Liver (tissue), 9 donors: Measurements from ENCODE around the gene HOXB3. TPM values are rescaled to one million over a fixed set of nuclear protein-coding genes. Genes with fewer than 3 reads are reported as not detected.
A peak's percentile ranks its signal among the peaks of the same experiment; 100 is the strongest.

Experiments used
- DNase-seq: peaks from one replicate; pipeline ENCODE4 v3.0.0-alpha.2; 2017; ENCODE audit warnings: low spot score
- H3K27ac ChIP-seq, 2 donors: one replicate each; pipeline ENCODE4 v1.7.0; 2013; ENCODE audit warnings: inconsistent platforms in 2 of 2, low read length in 2 of 2, control low read depth in 1 of 2, low read depth in 1 of 2, mild to moderate bottlenecking in 1 of 2
- H3K27me3 ChIP-seq, 4 donors: one replicate each; pipeline versions ENCODE4 v1.6.1 to v1.7.0; 2013; ENCODE audit warnings: low read length in 3 of 4, inconsistent platforms in 1 of 4, mild to moderate bottlenecking in 1 of 4, moderate library complexity in 1 of 4; ENCODE audit not compliant: control insufficient read depth in 4 of 4, insufficient read depth in 4 of 4
- H3K36me3 ChIP-seq, 4 donors: one replicate each; pipeline versions ENCODE4 v1.6.1 to v1.7.0; 2013; ENCODE audit warnings: low read length in 3 of 4, mild to moderate bottlenecking in 3 of 4, low read depth in 1 of 4, moderate library complexity in 1 of 4; ENCODE audit not compliant: control insufficient read depth in 4 of 4, insufficient read depth in 3 of 4
- H3K4me1 ChIP-seq, 4 donors: one replicate each; pipeline versions ENCODE4 v1.6.1 to v1.7.0; 2013; ENCODE audit warnings: low read length in 3 of 4, mild to moderate bottlenecking in 3 of 4, moderate library complexity in 1 of 4; ENCODE audit not compliant: control insufficient read depth in 4 of 4, insufficient read depth in 4 of 4
- H3K4me3 ChIP-seq, 3 donors: one replicate each; pipeline versions ENCODE4 v1.6.1 to v1.7.0; 2013; ENCODE audit warnings: low read length in 3 of 3, control low read depth in 1 of 3, low read depth in 1 of 3, mild to moderate bottlenecking in 1 of 3
- H3K9ac ChIP-seq, 2 donors: one replicate each; pipeline ENCODE4 v1.7.0; 2013; ENCODE audit warnings: low read length in 2 of 2, mild to moderate bottlenecking in 2 of 2, moderate library complexity in 2 of 2, control low read depth in 1 of 2, low read depth in 1 of 2
- H3K9me3 ChIP-seq, 4 donors: one replicate each; pipeline versions ENCODE4 v1.6.1 to v1.7.0; 2013; ENCODE audit warnings: low read length in 3 of 4; ENCODE audit not compliant: control insufficient read depth in 4 of 4
- ATF3 ChIP-seq: IDR thresholded peaks from 2 replicates; pipeline ENCODE4 v1.6.1; 2016; ENCODE audit warnings: antibody characterized with exemption
- EGR1 ChIP-seq, 2 donors: IDR thresholded peaks; 2 replicates each; pipeline ENCODE4 v1.6.1; 2016 to 2018; ENCODE audit warnings: antibody characterized with exemption in 2 of 2, low read depth in 2 of 2
- FOXA1 ChIP-seq: IDR thresholded peaks from 2 replicates; pipeline ENCODE4 v1.6.1; 2016; ENCODE audit warnings: antibody characterized with exemption
- FOXA2 ChIP-seq: IDR thresholded peaks from 2 replicates; pipeline ENCODE4 v1.6.1; 2016; ENCODE audit warnings: antibody characterized with exemption
- GABPA ChIP-seq, 2 donors: IDR thresholded peaks in 1 of 2; conservative IDR thresholded peaks in 1 of 2; 2 replicates each; pipeline ENCODE4 v1.6.1; 2016; ENCODE audit warnings: antibody characterized with exemption in 2 of 2, mild to moderate bottlenecking in 1 of 2, moderate library complexity in 1 of 2
- HNF4A ChIP-seq, 2 donors: conservative IDR thresholded peaks; 2 replicates each; pipeline ENCODE4 v1.6.1; 2016; ENCODE audit warnings: antibody characterized with exemption in 2 of 2, mild to moderate bottlenecking in 2 of 2
- HNF4G ChIP-seq: IDR thresholded peaks from 2 replicates; pipeline ENCODE4 v1.6.1; 2016; ENCODE audit warnings: antibody characterized with exemption
- JUND ChIP-seq, 2 donors: IDR thresholded peaks; 2 replicates each; pipeline ENCODE4 v1.6.1; 2016; ENCODE audit warnings: antibody characterized with exemption in 2 of 2
- MAX ChIP-seq: IDR thresholded peaks from 2 replicates; pipeline ENCODE4 v1.6.1; 2016; ENCODE audit warnings: antibody characterized with exemption
- NR2F2 ChIP-seq: IDR thresholded peaks from 2 replicates; pipeline ENCODE4 v1.6.1; 2016; ENCODE audit warnings: antibody characterized with exemption
- REST ChIP-seq: IDR thresholded peaks from 2 replicates; pipeline ENCODE4 v1.6.1; 2016; ENCODE audit warnings: antibody characterized with exemption, mild to moderate bottlenecking
- RXRA ChIP-seq, 2 donors: IDR thresholded peaks; 2 replicates each; pipeline ENCODE4 v1.6.1; 2017 to 2018; ENCODE audit warnings: antibody characterized with exemption in 2 of 2, mild to moderate bottlenecking in 1 of 2
- SP1 ChIP-seq: IDR thresholded peaks from 2 replicates; pipeline ENCODE4 v1.6.1; 2018; ENCODE audit warnings: antibody characterized with exemption, mild to moderate bottlenecking
- TAF1 ChIP-seq: conservative IDR thresholded peaks from 2 replicates; pipeline ENCODE4 v1.6.1; 2016; ENCODE audit warnings: antibody characterized with exemption, mild to moderate bottlenecking
- YY1 ChIP-seq: IDR thresholded peaks from 2 replicates; pipeline ENCODE4 v1.6.1; 2016; ENCODE audit warnings: antibody characterized with exemption, mild to moderate bottlenecking
- ZBTB33 ChIP-seq: IDR thresholded peaks from 2 replicates; pipeline ENCODE4 v1.6.1; 2016; ENCODE audit warnings: antibody characterized with exemption
- WGBS: extraction: QIAGEN DNeasy Blood & Tissue Kit; methylation state at CpG from one replicate; pipeline ENCODE4 v1.1.7; 2013; 5-methylcytosine and 5-hydroxymethylcytosine counted together
- polyA plus RNA-seq, 2 donors: library from polyadenylated mRNA; stranded (reverse) in 1 of 2; unstranded in 1 of 2; fragments of 200-250 nt in 1 of 2; fragments of >200 nt in 1 of 2; fragmentation: Nextera tagmentation in 1 of 2; extraction: Ambion mirVana in 1 of 2; gene quantifications; one replicate each; pipeline versions ENCODE4 v1.2.1 to v1.2.3, GENCODE V29; 2013 to 2015
- total RNA-seq, 2 donors: library from RNA; depleted of rRNA; stranded (reverse); fragments of >200 nt; gene quantifications; one replicate each; pipeline ENCODE4 v1.2.3, GENCODE V29; 2014
- donor health status: healthy.
- donor health status: healthy.
- donor health status: healthy.
- donor health status: healthy.
- donor health status: healthy.

The HOXB3 gene
- total and polyA plus RNA-seq, 4 donors, result 0.75 to 2.2 (median 1.2) TPM

- H3K27me3 ChIP-seq, result peaks cover 0 to 9% (median 3%) of the 10 kb centered on the region in 4 donors
- no peak for TF ChIP-seq HNF4G
- no peak for TF ChIP-seq ATF3
- no peak for TF ChIP-seq MAX
- no peak for TF ChIP-seq EGR1 (IDR thresholded peaks at IDR 0.05; ENCODE audit: low read depth in 2 of 2)
- no peaks in the 10 kb centered on the region for H3K9me3 ChIP-seq
- H3K4me1 ChIP-seq, result peaks cover 0 to 3% (median 0%) of the 10 kb centered on the region in 4 donors
- no peak overlapping the region for H3K27ac ChIP-seq
- WGBS, result 50% methylated on average over 3 of the region's 3 CpGs
- no peak for DNase-seq
- no peak overlapping the region for H3K4me3 ChIP-seq
- no peaks in the 10 kb centered on the region for H3K36me3 ChIP-seq
- no peak overlapping the region for H3K9ac ChIP-seq
These were observed 40.8 kb downstream of the HOXB3 start for GRCh38 chr17:48549281-48549630.

- Histone ChIP-seq H3K9ac (no peak overlapping the region), H3K4me3 (no peak overlapping the region), H3K9me3 (no peaks in the 10 kb centered on the region), H3K36me3 (no peaks in the 10 kb centered on the region), H3K4me1 (peaks cover 0 to 3% (median 0%) of the 10 kb centered on the region in 4 donors), H3K27ac (peak overlapping the region in 1 of 2 donors; percentile 25), H3K27me3 (peaks cover 0 to 9% (median 3%) of the 10 kb centered on the region in 4 donors)
- 38% methylated on average over 6 of the region's 6 CpGs for WGBS
- no peak for TF ChIP-seq YY1
- TF ChIP-seq REST, result no peak
- TF ChIP-seq GABPA (IDR thresholded peaks at IDR 0.05 in 1 of 2, conservative IDR thresholded peaks at IDR 0.05 in 1 of 2), result no peak
- TF ChIP-seq FOXA1, result no peak
- no peak for TF ChIP-seq HNF4A (conservative IDR thresholded peaks at IDR 0.05)
- TF ChIP-seq SP1, result no peak
- TF ChIP-seq FOXA2, result no peak
- no peak for TF ChIP-seq TAF1
- no peak for TF ChIP-seq NR2F2
- no peak for TF ChIP-seq ATF3
- no peak for TF ChIP-seq RXRA (IDR thresholded peaks at IDR 0.05)
- TF ChIP-seq ZBTB33, result no peak
- no peak for TF ChIP-seq JUND (IDR thresholded peaks at IDR 0.05)
- no peak for TF ChIP-seq MAX
- DNase-seq, result no peak
These were observed 41.3 kb downstream of the HOXB3 start for GRCh38 chr17:48548523-48549280.
